Upper lobe of left lung (tissue), 4 donors: ENCODE data around the gene BTF3L4.

Experiments used
- CTCF ChIP-seq, 6 experiments: fragments of 450-650 bp in 4 of 6; fragments of 200-600 bp in 2 of 6; sonication (generic) in 2 of 6; IDR thresholded peaks; one replicate each; pipeline ENCODE4 v1.5.1; 2016 to 2019; ENCODE audit warnings: antibody characterized with exemption in 6 of 6
- EP300 ChIP-seq, 4 donors: sonication (generic); formaldehyde crosslinking; IDR thresholded peaks; one replicate each; pipeline ENCODE4 v1.5.1; 2017; ENCODE audit warnings: antibody characterized with exemption in 4 of 4, control low read depth in 2 of 4
- POLR2A ChIP-seq, 4 donors: fragments of 450-650 bp; IDR thresholded peaks; one replicate each; pipeline ENCODE4 v1.5.1; 2016 to 2017; ENCODE audit warnings: antibody characterized with exemption in 4 of 4, mild to moderate bottlenecking in 2 of 4
- POLR2AphosphoS5 ChIP-seq, 2 donors: sonication (generic); formaldehyde crosslinking; IDR thresholded peaks; one replicate each; pipeline ENCODE4 v1.5.1; 2017; ENCODE audit warnings: antibody characterized with exemption in 2 of 2

DNA sequence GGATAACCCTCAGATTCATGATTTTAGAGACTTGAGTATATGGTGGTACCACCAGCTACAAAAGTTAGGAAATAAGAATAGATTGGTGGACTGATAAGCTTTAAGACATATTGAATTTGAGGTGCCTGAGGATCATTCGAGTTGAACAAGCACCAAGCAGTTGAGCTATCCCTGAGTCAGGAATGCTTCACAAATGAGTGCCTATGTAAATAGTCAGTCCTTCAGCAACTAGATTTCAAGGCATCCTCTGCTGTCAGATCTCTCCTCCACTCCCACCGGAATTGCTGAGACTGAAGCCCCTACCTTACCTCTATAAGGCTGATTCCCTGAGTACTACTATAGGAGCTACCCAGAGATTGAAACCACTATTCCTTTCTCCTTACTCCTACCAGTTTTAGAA, 7.1 kb downstream of the BTF3L4 start:
- TF ChIP-seq POLR2A (IDR thresholded peaks at IDR 0.05), result no peak
- no peak for TF ChIP-seq CTCF (IDR thresholded peaks at IDR 0.05)
- TF ChIP-seq POLR2AphosphoS5 (IDR thresholded peaks at IDR 0.05), result no peak
- TF ChIP-seq EP300 (IDR thresholded peaks at IDR 0.05), result no peak
